ENCODE data around the gene HSPBP1.
"Not testable (repeated sequence)": the region's sequence is repeated elsewhere in the genome, so short reads cannot be mapped to it uniquely, and the experiment has no call there.

Gene HSPBP1, protein sequence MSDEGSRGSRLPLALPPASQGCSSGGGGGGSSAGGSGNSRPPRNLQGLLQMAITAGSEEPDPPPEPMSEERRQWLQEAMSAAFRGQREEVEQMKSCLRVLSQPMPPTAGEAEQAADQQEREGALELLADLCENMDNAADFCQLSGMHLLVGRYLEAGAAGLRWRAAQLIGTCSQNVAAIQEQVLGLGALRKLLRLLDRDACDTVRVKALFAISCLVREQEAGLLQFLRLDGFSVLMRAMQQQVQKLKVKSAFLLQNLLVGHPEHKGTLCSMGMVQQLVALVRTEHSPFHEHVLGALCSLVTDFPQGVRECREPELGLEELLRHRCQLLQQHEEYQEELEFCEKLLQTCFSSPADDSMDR

DNA sequence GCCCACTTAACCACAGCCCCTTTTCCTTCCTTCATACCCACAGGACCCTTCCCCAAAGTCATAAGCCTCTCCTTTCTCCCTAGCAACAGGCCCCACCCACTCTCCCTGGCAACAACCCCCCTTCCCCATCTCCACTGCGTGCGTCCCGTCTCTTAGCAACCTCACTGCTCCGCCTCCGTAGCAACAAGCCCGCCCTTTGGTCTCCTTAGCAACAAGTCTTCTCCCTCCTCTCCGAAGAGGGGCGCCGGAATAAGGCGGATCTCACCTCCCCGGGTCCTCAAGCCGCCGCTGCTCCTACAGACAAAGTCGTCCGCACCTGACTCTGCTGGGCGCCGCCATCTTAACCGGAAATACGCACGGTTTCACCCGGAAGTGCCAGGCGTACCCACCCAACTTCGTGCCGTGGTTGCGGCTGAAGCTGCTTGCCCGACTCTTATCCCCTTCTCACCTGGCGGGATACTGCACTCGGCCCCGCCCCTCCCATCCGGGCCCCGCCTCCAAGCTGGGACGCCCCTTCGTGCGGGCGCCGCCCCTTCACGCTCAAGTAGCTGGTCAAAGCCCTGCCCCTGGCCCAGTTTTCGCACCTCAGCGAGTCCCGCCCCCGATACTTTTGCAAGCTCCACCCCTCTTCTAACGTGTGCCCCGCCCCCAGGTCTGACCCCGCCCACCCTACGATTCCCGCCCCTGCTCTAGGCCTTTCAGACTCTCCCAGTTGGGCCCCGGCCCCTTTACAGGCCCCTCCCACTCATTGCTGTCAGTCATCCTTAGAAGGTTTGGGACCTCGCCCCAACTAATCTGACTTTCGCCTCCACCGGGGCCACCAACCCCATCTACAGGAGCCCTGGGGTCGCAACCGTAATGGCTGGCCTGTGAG is at the start of gene HSPBP1:
Gene HSPBP1 (minus strand): TSS at position 341 of the 874 bp plus-strand sequence. CDS start 502 bp downstream, outside the sequence.
- TF ChIP-seq, protein P1, sequence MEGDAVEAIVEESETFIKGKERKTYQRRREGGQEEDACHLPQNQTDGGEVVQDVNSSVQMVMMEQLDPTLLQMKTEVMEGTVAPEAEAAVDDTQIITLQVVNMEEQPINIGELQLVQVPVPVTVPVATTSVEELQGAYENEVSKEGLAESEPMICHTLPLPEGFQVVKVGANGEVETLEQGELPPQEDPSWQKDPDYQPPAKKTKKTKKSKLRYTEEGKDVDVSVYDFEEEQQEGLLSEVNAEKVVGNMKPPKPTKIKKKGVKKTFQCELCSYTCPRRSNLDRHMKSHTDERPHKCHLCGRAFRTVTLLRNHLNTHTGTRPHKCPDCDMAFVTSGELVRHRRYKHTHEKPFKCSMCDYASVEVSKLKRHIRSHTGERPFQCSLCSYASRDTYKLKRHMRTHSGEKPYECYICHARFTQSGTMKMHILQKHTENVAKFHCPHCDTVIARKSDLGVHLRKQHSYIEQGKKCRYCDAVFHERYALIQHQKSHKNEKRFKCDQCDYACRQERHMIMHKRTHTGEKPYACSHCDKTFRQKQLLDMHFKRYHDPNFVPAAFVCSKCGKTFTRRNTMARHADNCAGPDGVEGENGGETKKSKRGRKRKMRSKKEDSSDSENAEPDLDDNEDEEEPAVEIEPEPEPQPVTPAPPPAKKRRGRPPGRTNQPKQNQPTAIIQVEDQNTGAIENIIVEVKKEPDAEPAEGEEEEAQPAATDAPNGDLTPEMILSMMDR (IDR thresholded peaks at IDR 0.05; ENCODE audit: insufficient read depth, low read depth, low read length, missing control alignments) = no peak
- peak within 1 kb of the TSS; percentile 94 for H3K4me3 ChIP-seq (ENCODE audit: low read length)
- peak; percentile 99 for DNase-seq (ENCODE audit: low read depth)

GRCh38 chr19:55328774-55329318 is 48.9 kb upstream of the HSPBP1 start:
- not testable (repeated sequence) for H3K4me3 ChIP-seq (ENCODE audit: low read length)
- DNase-seq (ENCODE audit: low read depth) = peak; percentile 50

DNA sequence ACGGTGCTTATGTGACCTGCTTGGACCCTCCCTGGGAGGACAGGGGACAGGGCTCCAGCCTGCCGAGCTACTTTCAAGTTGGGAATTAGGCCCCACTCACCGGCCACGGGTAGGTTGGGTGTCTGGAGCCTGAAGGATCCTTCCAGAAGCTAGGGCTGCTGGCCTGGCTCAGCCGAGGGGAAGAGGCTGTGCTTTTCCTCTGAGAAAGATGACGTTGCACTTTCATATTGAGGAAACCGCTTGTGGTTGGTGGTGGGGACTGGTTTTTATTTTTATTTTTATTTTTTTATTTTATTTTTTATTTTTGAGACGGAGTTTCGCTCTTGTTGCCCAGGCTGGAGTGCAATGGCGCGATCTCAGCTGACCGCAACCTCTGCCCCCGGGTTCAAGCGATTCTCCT is 45.3 kb upstream of the HSPBP1 start, which contains the start of gene TMEM150B:
Gene TMEM150B (minus strand): TSS at position 170 of the 400 bp plus-strand sequence. CDS start 4,305 bp downstream, outside the sequence.
- DNase-seq (ENCODE audit: low read depth) = no peak
- no peak within 1 kb of the TSS for H3K4me3 ChIP-seq (ENCODE audit: low read length)
- TF ChIP-seq, protein P1 (IDR thresholded peaks at IDR 0.05; ENCODE audit: insufficient read depth, low read depth, low read length, missing control alignments) = no peak

DNA sequence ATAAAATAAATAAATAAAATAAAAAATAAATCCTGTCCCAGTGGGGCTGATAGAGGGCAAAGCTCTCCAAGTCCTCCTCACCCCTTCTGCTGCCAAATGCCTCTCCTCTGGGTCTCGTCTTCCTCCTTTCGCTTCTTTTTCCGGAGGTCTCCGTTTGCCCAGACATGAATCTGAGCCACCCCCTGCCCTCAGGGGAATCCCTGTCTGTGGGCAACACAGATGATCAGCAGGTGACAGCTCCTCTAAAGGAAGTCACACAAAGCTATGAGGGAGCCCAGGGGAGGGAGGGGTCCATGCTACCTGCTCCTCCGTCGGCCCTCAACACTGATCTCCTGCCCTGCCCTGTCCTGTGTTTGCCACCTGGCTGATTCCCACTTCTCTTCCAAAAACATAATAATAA is 44.8 kb upstream of the HSPBP1 start:
- TF ChIP-seq, protein P1 (IDR thresholded peaks at IDR 0.05; ENCODE audit: insufficient read depth, low read depth, low read length, missing control alignments) = no peak
- DNase-seq (ENCODE audit: low read depth) = no peak
- no peak overlapping the region for H3K4me3 ChIP-seq (ENCODE audit: low read length)

- TF ChIP-seq, protein P1 (IDR thresholded peaks at IDR 0.05; ENCODE audit: insufficient read depth, low read depth, low read length, missing control alignments) = no peak
- no peak for DNase-seq (ENCODE audit: low read depth)
- no peak overlapping the region for H3K4me3 ChIP-seq (ENCODE audit: low read length)
Observed at GRCh38 chr19:55322204-55322885, 42.4 kb upstream of the HSPBP1 start.

DNA sequence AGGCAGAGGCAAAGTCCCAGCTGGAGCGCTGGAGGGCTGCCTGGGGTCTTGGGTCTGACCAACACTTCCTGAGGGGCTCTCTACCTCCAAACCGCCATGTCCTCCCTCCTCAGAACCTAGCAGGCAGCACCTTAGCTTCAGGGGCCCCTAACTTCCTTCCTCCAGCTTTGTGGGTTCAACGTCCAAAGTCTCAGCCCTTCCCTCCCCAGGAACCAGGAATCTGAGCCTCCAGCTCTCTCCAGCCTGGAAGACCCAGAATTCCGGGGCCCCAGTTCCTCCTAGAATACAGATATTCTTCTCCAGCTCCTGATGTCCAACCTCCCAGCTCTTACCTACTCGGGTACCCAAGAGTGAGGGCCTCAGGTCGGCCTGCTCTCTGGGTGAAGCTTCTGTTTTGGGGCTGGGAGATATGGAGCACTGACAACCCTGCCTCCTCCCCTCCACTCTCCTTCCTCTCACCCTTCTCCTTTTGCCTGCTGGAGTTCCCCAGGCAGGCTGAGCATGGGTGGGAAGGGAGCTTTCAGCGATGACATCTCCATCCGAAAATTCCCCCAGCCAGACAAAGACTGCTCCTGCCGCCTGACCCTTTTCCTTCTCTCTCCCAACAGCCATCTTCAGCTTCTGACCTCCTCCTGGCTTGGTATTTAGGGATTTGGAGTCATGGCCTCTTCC is 41.7 kb upstream of the HSPBP1 start:
- DNase-seq (ENCODE audit: low read depth) = no peak
- TF ChIP-seq, protein P1 (IDR thresholded peaks at IDR 0.05; ENCODE audit: insufficient read depth, low read depth, low read length, missing control alignments) = no peak
- no peak overlapping the region for H3K4me3 ChIP-seq (ENCODE audit: low read length)
